Activated CD4-positive, alpha-beta T cell treated with anti-CD3 and anti-CD28 coated beads for 4 hours (primary cell): Measurements from ENCODE around the gene HBE1.
"Not testable (repeated sequence)": the region's sequence is repeated elsewhere in the genome, so short reads cannot be mapped to it uniquely, and the experiment has no call there.

Experiments used
- DNase-seq, 2 donors: peaks; one replicate each; pipeline ENCODE4 v3.0.0-alpha.2; 2020

Gene HBE1

DNA sequence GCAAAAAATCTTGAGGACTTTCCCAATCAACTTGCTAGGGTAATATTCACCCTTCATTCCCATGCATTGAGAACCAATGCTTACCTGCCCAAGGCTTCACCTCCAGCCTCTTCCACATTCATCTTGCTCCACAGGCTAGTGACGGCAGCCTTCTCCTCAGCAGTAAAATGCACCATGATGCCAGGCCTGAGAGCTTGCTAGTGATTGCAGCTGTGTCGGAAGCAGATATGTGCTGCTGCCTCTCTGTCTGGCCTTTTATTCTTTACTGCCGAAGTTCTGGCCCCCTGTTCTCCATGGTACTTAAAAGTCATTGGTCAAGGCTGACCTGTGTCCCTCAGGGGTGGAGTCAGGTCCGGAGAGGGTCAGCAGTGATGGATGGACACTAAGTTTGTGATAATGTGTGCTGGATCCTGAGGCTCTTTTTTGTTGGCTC, at the start of gene HBE1:
Gene HBE1 (minus strand): TSS at position 231 of the 433 bp plus-strand sequence. CDS start 55 bp downstream, at position 176.
- no peak for DNase-seq

DNA sequence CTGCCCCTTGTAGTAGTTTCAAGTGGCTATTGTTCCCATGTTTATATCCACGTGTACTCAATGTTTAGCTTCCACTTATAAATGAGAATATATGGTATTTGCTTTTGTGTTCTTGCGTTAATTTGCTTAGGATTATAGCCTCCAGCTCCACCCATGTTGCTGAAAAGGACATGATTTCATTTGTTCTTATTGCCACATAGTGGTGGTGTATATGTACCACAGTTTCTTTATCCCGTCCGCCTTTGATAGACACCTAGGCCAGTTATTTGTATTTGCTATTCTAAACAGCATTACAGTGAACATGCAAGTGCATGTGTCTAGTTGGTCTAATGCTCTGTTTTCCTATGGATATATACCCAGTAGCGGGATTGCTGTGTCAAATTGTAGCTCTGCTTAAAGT, 47.5 kb upstream of the HBE1 start:
- no peak for DNase-seq

DNA sequence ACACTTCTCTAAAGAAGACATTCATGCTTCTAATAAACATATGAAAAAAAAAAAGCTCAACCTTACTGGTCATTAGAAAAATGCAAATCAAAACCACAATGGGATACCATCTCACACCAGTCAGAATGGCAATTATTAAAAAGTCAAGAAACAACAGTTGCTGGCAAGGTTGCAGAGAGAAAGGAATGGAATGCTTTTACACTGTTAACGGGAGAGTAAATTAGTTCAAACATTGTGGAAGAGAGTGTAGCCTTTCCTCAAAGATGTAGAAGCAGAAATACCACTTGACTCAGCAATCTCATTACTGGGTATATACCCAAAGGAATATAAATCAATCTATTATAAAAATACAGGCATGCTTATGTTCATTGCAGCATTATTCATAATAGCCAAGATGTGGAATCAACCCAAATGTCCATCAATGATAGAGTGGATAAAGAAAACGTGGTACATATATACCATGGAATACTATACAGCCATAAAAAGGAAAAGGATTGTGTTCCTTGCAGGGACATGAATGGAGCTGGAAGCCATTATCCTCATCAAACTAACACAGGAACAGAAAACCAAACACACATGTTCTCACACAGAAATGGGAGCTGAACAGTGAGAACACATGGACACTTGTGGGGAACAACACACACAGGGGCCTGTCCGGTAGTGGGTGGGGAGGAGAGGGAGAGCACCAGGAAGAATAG, 43.7 kb upstream of the HBE1 start:
- not testable (repeated sequence) for DNase-seq

DNA sequence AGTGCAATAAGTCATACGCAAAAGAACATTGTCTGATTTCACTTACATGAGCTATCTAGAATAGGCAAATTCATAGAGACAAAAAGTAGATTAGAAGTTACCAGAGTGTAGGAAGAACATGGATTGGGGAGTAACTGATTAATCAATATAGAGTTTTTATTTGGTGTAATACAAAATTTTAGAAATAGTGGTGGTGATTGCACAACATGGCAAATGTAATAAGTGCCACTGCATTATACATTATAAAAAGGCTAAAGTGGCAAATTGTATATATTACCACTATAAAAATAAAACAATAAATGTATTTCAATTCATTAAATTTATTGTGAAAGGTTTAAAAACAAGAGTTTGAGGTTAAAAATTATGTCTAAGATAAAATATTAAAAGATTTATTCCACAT, 40.7 kb upstream of the HBE1 start:
- DNase-seq: no peak

DNA sequence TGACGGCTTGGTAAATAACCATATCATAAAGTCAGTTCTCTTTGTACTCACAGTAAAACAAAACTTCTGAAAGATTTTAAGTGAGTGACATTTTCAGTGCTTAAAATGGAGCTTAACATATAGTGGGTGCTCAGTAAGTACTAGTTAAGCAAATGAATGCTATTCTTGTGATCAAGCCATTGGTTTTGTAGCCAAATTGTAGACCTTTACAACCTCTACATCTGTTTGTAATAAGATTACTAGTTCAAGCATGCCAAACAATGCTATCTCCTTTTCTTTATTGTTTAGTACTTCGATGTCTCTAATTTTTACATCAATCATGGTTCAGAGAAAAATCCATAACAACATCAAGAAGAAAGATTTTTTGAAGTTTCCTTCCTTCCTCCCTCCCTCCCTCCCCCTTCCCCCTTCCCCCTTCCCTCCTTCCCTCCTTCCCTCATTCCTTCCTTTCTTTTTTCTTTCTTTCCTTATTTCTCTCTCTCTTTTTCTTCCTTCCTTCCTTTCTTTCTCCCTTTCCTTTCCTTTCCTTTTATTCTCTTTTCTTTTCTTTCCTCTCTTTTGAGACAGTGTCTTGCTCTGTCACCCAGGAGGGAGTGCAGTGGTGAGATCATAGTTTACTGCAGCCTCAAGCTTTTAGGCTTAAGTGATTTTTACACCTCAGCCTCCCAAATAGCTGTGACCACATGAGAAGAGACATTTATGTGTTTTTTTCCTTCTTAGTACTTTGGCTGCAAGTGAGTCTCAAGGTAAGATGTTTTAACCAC, 37.7 kb upstream of the HBE1 start:
- DNase-seq: no peak

DNA sequence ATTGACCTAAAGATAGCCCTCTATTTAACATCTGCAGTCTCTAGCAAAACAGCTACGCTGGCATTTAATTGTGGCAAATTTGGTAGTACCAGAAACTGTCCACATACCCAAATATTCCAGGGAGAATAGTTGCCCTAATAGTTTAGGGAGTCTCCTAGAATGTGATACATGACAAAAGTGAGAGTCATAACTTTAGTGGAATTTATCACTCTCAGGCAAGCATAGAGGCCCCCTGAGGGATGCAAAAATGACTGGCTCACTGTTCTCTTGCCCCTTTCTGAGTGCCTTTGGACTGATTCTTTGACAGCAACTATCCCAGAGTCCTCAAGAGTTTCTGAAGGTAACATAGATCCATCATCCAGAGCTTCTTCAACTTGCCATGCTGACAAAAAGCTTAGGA, 34.3 kb upstream of the HBE1 start:
- no peak for DNase-seq

DNA sequence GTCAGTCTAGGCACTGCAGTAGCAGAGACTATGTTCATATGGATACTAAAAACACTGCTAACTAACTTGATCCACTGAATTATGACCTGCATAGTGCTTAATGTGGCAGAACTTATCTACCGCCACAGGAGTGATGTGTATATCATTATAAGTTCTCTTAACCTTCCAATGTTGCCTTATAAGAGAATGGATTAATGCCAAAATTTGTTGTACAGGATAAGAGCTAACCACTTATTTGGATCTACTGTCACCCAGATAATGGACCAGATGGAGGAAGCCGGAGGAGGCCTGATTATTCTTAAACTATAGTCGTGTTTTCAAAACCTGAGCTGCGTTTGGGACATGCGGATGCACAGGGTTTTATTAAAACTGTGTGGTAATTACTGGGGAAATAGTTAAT, 33.9 kb upstream of the HBE1 start:
- no peak for DNase-seq

DNA sequence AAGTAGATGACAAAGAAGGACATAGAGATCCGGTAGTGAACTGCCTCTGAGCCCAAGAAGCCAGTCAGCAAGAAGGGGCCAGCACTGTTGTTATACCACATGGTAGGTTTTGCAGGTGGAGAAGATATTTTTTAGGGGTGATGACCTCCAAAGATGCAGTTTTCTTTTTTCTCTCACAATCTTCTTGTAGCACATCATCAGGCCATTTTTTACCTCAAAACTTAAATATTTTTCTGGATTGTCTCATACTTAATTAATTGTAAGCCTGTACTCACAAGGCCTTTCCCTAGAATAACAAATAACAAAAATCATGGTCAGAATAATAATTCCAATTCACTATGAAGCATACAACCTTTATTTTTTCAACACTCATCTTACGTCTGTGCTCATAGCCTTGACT, 32.1 kb upstream of the HBE1 start, which contains the start of gene OR51B4:
Gene OR51B4 (minus strand): TSS at position 101 of the 400 bp plus-strand sequence. CDS start 0 bp downstream, at position 101.
- DNase-seq: no peak

DNA sequence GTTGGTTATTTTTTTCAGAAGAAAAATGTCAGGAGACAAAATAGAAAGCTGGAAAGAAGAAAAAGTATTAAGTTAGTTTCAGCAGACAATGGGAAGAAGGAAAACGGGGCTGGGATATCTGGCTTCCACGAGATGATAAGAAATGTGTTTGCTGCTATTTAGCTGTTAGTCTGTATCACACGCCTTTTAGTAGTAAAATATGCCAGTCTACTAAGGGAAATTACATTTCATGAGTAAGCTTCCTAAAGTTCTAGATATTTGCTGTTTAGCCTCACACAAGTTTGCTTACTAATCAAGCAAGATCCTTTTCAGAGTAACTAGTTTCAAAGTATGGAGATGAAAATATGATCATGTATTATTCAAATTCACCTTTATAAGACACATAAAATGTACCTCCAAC, 30.5 kb upstream of the HBE1 start:
- no peak for DNase-seq

DNA sequence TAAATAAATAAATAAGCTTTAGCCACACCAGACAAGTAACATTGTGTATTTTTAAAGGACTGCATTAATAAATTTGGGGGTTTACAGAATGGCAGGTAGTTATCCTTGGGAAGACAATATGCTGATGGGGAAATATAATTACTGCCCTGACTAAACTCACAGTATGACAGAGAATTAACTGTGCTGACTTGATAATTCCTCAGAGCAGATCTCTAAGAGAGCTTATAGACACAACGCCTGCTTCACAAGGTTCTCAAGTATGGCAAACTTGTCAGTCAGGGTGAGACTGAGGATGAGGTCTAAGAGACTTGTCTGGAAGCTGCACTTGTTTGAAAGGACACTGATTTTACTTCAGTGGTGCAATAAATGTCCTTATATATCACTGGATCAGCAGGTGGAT, 28.7 kb upstream of the HBE1 start:
- DNase-seq: no peak

DNA sequence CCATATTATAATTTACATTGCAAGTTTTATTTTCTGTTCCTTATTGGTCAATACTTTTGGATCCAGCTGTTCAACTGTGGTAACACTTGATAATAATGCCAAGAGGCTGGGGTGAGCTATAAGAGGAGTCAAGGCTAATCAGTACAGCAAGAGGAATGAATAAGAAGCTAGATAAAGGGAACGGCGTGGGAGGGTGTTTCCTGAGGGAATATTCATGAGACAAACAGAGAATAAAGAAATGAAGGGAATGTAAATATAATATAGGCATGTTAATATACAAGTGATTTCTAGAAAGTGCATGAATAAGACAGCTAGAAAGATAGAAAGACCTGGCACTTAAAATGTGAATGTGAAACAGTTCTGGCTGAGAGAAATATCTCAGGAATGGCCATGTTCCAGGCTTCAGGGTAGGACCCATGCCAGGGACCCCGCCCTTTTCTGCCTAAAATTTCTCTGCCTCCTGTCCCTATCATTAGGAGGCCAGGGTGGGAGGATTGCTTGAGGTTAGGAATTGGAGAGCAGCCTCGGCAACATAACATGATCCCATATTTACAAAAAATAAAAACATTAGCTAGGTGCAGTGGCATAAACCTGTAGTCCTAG, 28.1 kb upstream of the HBE1 start:
- DNase-seq: no peak

DNA sequence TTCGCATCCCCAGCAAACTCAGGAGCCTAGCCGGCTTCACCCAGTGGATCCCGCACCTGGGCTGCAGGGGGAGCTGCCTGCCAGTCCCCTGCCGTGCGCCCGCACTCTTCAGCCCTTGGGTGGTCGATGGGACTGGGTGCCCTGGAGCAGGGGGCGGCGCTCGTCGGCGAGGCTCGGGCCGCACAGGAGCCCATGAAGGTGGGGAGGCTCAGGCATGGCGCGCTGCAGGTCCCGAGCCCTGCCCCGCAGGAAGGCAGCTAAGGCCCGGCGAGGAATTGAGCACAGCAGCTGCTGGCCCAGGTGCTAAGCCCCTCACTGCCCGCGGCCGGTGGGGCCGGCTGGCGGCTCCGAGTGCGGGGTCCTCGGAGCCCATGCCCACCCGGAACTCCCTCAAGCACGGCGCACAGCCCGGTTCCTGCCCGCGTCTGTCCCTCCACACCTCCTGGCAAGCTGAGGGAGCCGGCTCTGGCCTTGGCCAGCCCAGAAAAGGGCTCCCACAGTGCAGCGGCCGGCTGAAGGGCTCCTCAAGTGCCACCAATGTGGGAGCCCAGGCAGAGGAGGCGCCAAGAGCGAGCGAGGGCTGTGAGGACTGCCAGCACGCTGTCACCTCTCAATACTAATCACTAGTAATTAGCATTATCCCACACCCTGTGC, 24.7 kb upstream of the HBE1 start:
- DNase-seq: not testable (repeated sequence)

DNA sequence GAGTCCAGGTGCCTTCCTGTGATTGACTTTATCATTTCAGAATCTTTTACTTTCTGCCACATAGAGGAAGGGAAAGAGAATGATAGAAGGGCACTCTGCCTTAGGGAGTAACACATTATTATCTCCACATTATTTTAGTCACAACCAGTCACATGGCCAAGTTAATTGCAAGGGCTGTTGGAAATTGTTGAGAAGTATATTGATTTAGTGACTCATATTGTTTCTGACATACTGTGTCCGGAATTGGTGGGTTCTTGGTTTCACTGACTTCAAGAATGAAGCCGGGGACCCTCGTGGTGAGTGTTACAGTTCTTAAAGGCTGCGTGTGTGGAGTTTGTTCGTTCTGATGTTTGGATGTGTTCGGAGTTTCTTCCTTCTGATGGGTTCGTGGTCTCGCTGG, 23.3 kb upstream of the HBE1 start:
- no peak for DNase-seq

DNA sequence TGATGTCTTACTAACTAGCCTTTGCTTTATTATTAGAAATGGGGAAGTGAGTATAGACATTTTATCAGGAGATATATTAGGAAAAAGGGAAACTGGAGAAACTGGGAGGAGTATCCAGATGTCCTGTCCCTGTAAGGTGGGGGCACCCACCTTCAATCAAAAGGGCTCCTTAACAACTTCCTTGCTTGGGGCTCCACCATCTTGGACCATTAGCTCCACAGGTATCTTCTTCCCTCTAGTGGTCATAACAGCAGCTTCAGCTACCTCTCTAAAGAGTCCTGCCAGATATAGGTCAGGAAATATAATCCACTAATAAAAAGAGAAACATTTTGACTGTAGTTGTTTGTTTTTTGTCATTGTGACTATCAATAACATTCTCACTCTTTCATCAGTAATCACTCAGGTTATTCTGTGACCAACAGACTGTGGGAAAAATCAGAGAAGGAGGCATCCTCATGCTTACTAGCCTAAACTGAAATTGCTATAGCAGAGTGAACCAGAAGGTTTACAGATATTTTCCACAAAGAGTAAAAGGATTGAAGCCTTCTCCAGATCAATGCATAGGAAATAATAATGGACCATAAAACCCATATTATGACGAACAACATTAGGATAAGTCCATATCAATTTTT, 21.6 kb upstream of the HBE1 start:
- DNase-seq: no peak

DNA sequence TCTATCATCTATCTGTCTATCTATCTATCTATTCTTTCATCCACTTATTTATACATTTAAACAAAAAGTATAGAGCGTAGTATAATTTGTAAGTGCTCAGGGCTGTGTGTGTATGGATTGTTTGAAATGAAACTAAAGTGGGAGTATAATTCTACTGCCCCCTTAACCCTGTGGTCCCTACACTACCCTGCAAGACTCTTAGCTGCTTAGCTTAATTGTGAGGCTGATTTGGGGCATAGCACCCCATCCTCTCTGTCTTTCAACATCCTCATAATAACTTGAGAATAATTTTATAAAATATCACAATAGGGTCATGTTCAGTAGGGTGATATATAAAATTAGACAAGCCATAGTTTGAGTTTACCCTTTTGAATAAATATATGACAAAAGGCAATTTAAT, 20.4 kb upstream of the HBE1 start:
- DNase-seq: no peak

DNA sequence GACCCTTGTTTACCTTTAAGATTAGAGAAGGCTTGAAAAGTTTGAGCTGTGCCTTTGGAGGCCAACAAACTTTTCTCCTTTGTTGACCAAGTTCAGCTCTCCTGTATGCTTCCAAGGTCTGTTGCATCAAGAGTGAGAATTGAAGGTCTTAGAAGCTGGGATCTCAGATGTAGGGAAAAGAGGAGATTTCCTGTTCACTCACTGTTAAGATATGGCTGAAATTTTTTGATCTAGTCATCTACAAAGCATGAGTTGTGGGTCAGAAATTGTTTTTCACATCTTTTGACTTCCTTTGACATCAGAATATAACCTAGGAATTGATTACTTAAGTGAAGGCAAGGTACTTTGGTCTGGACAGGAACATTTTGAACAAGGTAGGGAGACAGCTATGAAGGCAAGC, 20.0 kb upstream of the HBE1 start:
- DNase-seq: no peak

DNA sequence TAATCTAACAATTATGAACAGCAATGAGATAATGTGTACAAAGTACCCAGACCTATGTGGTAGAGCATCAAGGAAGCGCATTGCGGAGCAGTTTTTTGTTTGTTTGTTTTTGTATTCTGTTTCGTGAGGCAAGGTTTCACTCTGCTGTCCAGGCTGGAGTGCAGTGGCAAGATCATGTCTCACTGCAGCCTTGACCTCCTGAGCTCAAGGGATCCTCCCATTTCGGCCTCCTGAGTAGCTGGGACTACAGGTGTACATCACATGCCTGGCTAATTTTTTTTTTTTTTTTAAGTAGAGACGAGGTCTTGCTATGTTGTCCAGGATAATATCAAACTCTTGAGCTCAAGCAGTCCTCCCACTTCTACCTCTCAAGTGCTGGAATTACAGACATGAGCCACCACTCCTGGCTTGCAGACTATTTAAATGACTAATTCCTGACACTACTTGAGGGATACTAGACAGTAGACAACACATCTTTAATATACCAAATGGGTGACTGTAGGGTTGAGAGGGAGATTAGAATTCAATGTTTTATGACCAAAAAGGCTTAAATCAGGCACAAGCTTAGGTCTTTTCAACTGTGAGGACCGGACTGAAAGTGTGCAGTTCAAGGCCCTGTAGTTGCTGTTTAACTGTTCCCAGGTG, 19.3 kb upstream of the HBE1 start:
- no peak for DNase-seq

DNA sequence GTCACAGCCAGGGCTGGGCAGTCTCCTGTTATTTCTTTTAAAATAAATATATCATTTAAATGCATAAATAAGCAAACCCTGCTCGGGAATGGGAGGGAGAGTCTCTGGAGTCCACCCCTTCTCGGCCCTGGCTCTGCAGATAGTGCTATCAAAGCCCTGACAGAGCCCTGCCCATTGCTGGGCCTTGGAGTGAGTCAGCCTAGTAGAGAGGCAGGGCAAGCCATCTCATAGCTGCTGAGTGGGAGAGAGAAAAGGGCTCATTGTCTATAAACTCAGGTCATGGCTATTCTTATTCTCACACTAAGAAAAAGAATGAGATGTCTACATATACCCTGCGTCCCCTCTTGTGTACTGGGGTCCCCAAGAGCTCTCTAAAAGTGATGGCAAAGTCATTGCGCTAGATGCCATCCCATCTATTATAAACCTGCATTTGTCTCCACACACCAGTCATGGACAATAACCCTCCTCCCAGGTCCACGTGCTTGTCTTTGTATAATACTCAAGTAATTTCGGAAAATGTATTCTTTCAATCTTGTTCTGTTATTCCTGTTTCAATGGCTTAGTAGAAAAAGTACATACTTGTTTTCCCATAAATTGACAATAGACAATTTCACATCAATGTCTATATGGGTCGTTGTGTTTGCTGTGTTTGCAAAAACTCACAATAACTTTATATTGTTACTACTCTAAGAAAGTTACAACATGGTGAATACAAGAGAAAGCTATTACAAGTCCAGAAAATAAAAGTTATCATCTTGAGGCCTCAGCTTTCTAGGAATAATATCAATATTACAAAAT, 18.6 kb upstream of the HBE1 start:
- no peak for DNase-seq

DNA sequence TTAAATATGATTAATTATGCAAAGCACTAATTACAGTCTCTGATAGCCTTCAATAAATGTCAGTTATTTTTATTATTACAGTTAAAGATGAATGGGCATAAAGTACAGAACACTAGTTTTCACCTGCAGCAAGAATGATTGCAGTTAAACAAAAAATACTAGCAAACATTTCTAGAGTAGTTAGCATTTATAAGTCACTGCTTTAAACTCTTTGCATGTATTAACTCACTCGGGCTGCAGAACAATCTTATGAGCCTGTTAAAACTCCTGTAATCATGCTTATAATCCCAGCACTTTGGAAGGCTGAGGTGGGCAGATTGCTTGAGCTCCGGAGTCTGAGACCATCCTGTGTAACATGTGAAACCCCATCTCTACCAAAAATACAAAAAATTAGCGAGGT, 17.2 kb upstream of the HBE1 start:
- DNase-seq: no peak

DNA sequence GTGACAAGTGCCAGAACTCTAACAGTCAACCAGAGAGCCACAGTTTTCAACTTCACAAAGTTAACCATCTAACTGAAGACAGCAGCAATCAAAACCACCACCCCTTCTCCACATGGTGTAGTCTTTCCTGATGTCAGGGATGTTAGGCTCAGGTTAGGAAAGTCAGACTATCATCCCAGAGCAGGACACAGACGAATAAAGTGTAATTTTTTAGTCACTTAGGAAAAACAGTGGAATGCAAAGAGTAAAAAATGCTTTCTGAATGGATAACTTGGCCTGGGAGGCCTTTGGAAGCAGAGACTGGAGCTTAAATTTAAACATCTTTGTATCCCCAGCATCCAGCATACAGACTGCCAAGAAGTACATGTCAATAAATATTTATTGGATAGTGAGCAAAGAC, 16.6 kb upstream of the HBE1 start:
- DNase-seq: no peak

DNA sequence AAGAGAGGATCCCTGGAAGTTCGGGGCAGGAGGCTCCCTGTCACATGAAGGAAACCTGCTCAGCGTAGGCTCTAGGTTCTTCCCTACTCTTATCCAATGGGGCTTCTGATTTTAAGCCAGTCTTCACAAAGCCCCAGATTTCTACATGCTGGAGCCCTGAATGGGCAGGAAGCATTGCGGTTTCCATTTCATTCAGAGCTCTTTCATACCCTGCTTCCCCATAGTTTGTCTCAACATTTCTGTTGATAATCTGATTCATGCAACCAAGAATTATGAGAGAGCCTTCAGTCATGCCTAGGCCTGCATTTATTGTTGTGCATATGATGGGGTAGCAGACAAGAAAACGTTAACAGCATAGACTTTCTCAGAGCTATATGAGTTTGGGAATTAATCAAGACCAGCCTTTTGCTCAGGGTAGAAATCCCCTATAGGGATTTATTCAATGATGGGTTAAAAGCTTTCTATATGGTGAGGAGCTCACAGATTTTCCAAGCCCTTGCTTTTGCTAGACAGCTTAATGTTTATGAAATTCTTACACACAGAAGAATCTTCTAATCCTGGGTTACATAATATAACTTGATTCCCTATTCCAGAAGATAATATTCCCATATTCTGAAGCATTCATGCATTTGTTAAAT, 16.1 kb upstream of the HBE1 start:
- DNase-seq: no peak
